Small intestine (tissue), 7 donors: ENCODE measurements around the gene MS4A1. TPM values are rescaled to one million over a fixed set of nuclear protein-coding genes. Genes with fewer than 3 reads are reported as not detected.
"Not testable (repeated sequence)": the region's sequence is repeated elsewhere in the genome, so short reads cannot be mapped to it uniquely, and the experiment has no call there.

Experiments
- DNase-seq, 2 donors: peaks; one replicate each; pipeline versions ENCODE4 v3.0.0 to v3.0.0-alpha.2; 2013
- FAIRE-seq: peaks from 2 replicates; lab custom pipeline; 2012; peaks lifted over from hg19 to GRCh38; lab: Jason Lieb, UNC
- H3K27ac ChIP-seq, 3 donors: one replicate each; pipeline ENCODE4 v1.5.1; 2013; ENCODE audit warnings: low read length in 2 of 3, mild to moderate bottlenecking in 2 of 3, control low read depth in 1 of 3, inconsistent platforms in 1 of 3, low read depth in 1 of 3, moderate library complexity in 1 of 3
- H3K27me3 ChIP-seq, 3 donors: one replicate each; pipeline ENCODE4 v1.6.1; 2013; ENCODE audit warnings: low read length in 3 of 3, inconsistent platforms in 1 of 3; ENCODE audit not compliant: control insufficient read depth in 3 of 3, insufficient read depth in 3 of 3
- H3K36me3 ChIP-seq, 3 donors: one replicate each; pipeline ENCODE4 v1.6.1; 2013; ENCODE audit warnings: low read length in 3 of 3, inconsistent platforms in 1 of 3, low read depth in 1 of 3, mild to moderate bottlenecking in 1 of 3, moderate library complexity in 1 of 3; ENCODE audit not compliant: control insufficient read depth in 3 of 3, insufficient read depth in 2 of 3
- H3K4me1 ChIP-seq, 3 donors: one replicate each; pipeline ENCODE4 v1.6.1; 2013; ENCODE audit warnings: low read length in 2 of 3, inconsistent platforms in 1 of 3, low read depth in 1 of 3, mild to moderate bottlenecking in 1 of 3, moderate library complexity in 1 of 3; ENCODE audit not compliant: control insufficient read depth in 3 of 3, insufficient read depth in 2 of 3
- H3K4me3 ChIP-seq, 3 donors: one replicate each; pipeline ENCODE4 v1.5.1; 2013; ENCODE audit warnings: low read length in 3 of 3, control low read depth in 1 of 3, inconsistent platforms in 1 of 3, low read depth in 1 of 3, mild to moderate bottlenecking in 1 of 3, moderate library complexity in 1 of 3
- H3K9me3 ChIP-seq, 2 donors: one replicate each; pipeline ENCODE4 v1.6.1; 2013; ENCODE audit warnings: low read depth in 1 of 2, low read length in 1 of 2; ENCODE audit not compliant: control insufficient read depth in 2 of 2, insufficient read depth in 1 of 2
- WGBS, 3 donors: extraction: QIAGEN DNeasy Blood & Tissue Kit; methylation state at CpG; one replicate each; pipeline ENCODE4 v1.1.7; 2013; 5-methylcytosine and 5-hydroxymethylcytosine counted together
- polyA plus RNA-seq, 4 donors: library from polyadenylated mRNA; stranded (reverse) in 3 of 4; unstranded in 1 of 4; fragments of 200-250 nt in 3 of 4; fragments of 120-200 nt in 1 of 4; gene quantifications; one replicate each; pipeline versions ENCODE4 v1.2.1 to v1.2.3, GENCODE V29; 2013
- donor health status: healthy with polysubstance abuse.
- donor health status: control.
- donor health status: control.
- donor health status: Bipolar disorder and iron deficiency.
- donor health status: healthy.

MS4A1 gene
- polyA plus RNA-seq, 4 donors: 0.86 to 6.2 (median 1.4) TPM; not detected in 1

- H3K4me1 ChIP-seq, DNase-seq, H3K27ac ChIP-seq, H3K9me3 ChIP-seq, H3K4me3 ChIP-seq, FAIRE-seq, H3K36me3 ChIP-seq, H3K27me3 ChIP-seq: not testable (repeated sequence)
- 80 to 83% (median 81%) methylated on average over 15 of the region's 15 CpGs for WGBS, 3 donors
Observed at GRCh38 chr11:60509609-60510008, 54.0 kb downstream of the MS4A1 start.

GRCh38 chr11:60510209-60510608 is 54.6 kb downstream of the MS4A1 start:
- H3K27ac ChIP-seq, H3K9me3 ChIP-seq, H3K4me1 ChIP-seq, H3K4me3 ChIP-seq, H3K27me3 ChIP-seq, DNase-seq, FAIRE-seq, H3K36me3 ChIP-seq: not testable (repeated sequence)
- 90 to 96% (median 96%) methylated on average over 21 to 28 of the region's 28 CpGs for WGBS, 3 donors

- WGBS, 3 donors: 62 to 70% (median 66%) methylated on average over 6 of the region's 6 CpGs
- FAIRE-seq (no peak), DNase-seq (no peak)
- peaks cover 0 to 2% (median 0%) of the 10 kb centered on the region in 3 donors for H3K27me3 ChIP-seq
- no peaks in the 10 kb centered on the region for H3K36me3 ChIP-seq
- H3K9me3 ChIP-seq: peaks cover 0 to 4% of the 10 kb centered on the region in 2 donors
- no peak overlapping the region for H3K27ac ChIP-seq
- no peaks in the 10 kb centered on the region for H3K4me1 ChIP-seq
- no peak overlapping the region for H3K4me3 ChIP-seq
Observed at GRCh38 chr11:60511393-60511792, 55.7 kb downstream of the MS4A1 start.

GRCh38 chr11:60512651-60513225 is 57.1 kb downstream of the MS4A1 start:
- H3K36me3 ChIP-seq: no peaks in the 10 kb centered on the region
- 66 to 72% (median 67%) methylated on average over 3 of the region's 3 CpGs for WGBS, 3 donors
- no peak for FAIRE-seq
- peaks cover 0 to 2% (median 0%) of the 10 kb centered on the region in 3 donors for H3K27me3 ChIP-seq
- no peaks in the 10 kb centered on the region for H3K4me1 ChIP-seq
- no peak overlapping the region for H3K27ac ChIP-seq
- no peak overlapping the region for H3K4me3 ChIP-seq
- DNase-seq: no peak
- H3K9me3 ChIP-seq: peaks cover 0 to 4% of the 10 kb centered on the region in 2 donors

GRCh38 chr11:60513496-60514460 is 58.1 kb downstream of the MS4A1 start:
- DNase-seq (no peak), FAIRE-seq (no peak)
- Histone ChIP-seq H3K36me3 (no peaks in the 10 kb centered on the region), H3K27ac (no peak overlapping the region), H3K4me1 (no peaks in the 10 kb centered on the region), H3K9me3 (peaks cover 0 to 4% of the 10 kb centered on the region in 2 donors), H3K27me3 (peaks cover 0 to 2% (median 0%) of the 10 kb centered on the region in 3 donors), H3K4me3 (no peak overlapping the region)
- 61 to 84% (median 65%) methylated on average over 2 of the region's 2 CpGs for WGBS, 3 donors

GRCh38 chr11:60515144-60515855 is 59.7 kb downstream of the MS4A1 start, which contains the start of gene MS4A13:
Gene MS4A13, plus strand, starts transcription at chr11:60515392. Its CDS starts 2,692 bp downstream, at chr11:60518084.
- 90 to 94% (median 91%) methylated on average over 29 of the region's 29 CpGs for WGBS, 3 donors
- Histone ChIP-seq H3K27me3 (peaks cover 0 to 2% (median 0%) of the 10 kb centered on the region in 3 donors), H3K27ac (no peak within 1 kb of the TSS), H3K4me1 (no peaks in the 10 kb centered on the region), H3K4me3 (no peak within 1 kb of the TSS), H3K9me3 (no peaks in the 10 kb centered on the region), H3K36me3 (no peaks in the 10 kb centered on the region)
- no peak for DNase-seq
- no peak for FAIRE-seq
